ENCODE measurements around the gene STAC3.

DNA sequence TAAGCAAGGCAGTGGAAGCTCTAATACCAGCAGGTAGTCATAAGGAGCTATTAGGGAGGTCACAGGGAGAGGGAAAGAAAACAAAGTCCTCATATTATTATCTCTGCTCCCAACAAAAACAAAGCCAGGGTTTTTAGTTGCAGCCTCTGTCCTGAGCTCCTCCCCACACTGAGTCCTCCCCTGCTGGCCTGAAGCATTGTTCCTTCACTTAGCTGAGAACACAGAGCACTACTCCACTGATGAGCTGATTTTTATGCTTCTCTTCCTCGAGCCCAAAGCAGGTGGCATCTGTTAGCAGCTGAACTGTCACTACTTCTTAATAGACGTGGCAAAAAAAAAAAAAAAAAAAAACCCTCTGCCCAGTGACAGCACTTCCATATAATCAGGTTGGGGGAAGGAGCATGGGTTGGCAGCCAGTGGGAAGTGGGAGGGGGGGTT is 10.5 kb upstream of the STAC3 start:
- TF ChIP-seq CTCF (IDR thresholded peaks at IDR 0.05) (no peak), ETV6 (CRISPR knock-in tag; IDR thresholded peaks at IDR 0.05) (no peak), NR3C1 (CRISPR knock-in tag; conservative IDR thresholded peaks at IDR 0.05; ENCODE audit: low read depth) (no peak), ZNF317 (CRISPR knock-in tag; IDR thresholded peaks at IDR 0.05; ENCODE audit: borderline replicate concordance, low read depth) (no peak), GRHL2 (CRISPR knock-in tag; IDR thresholded peaks at IDR 0.05; ENCODE audit: insufficient replicate concordance, severe bottlenecking) (no peak), MYBL2 (CRISPR knock-in tag; IDR thresholded peaks at IDR 0.05) (no peak), ZNF121 (CRISPR knock-in tag; IDR thresholded peaks at IDR 0.05) (no peak), TP53 (CRISPR knock-in tag; IDR thresholded peaks at IDR 0.05) (no peak), MXD4 (CRISPR knock-in tag; IDR thresholded peaks at IDR 0.05; ENCODE audit: borderline replicate concordance) (no peak), ZNF232 (CRISPR knock-in tag; IDR thresholded peaks at IDR 0.05) (no peak), ZBTB21 (CRISPR knock-in tag; IDR thresholded peaks at IDR 0.05; ENCODE audit: borderline replicate concordance) (no peak), AFF4 (CRISPR knock-in tag; IDR thresholded peaks at IDR 0.05; ENCODE audit: borderline replicate concordance) (no peak)
